Measurements from ENCODE around the gene ARMC5. TPM values are rescaled to one million over a fixed set of nuclear protein-coding genes. Genes with fewer than 3 reads are reported as not detected.

Gene ARMC5
- total and polyA plus RNA-seq, 9 donors, result 2.2 to 16.1 (median 11.0) TPM

GRCh38 chr16:31451681-31452351, 7.5 kb upstream of the ARMC5 start:
- no peaks in the 10 kb centered on the region for H3K27me3 ChIP-seq
- WGBS, 3 donors, result 41 to 50% (median 45%) methylated on average over 11 of the region's 11 CpGs
- H3K27ac ChIP-seq, result peak overlapping the region in 1 of 2 donors; percentile 49
- H3K9me3 ChIP-seq, result no peaks in the 10 kb centered on the region
- no peak overlapping the region for H3K4me3 ChIP-seq
- peaks cover 22% of the 10 kb centered on the region for H3K4me1 ChIP-seq (ENCODE audit: insufficient read depth)
- no peaks in the 10 kb centered on the region for H3K36me3 ChIP-seq
- DNase-seq, result peak; percentile 53 to 69 (median 61)
- intact Hi-C loops (cut with DNase I), result loop anchor here in 1 of 4 donors (10.0 kb wide), 1 partner anchor 423 kb away; the partner anchor contains the start of gene ZNF267
- TF ChIP-seq CTCF (IDR thresholded peaks at IDR 0.05) (peak; percentile 15 to 50 (median 36)), POLR2A (IDR thresholded peaks at IDR 0.05) (no peak)

GRCh38 chr16:31452631-31453106, 6.6 kb upstream of the ARMC5 start:
- H3K27ac ChIP-seq, result peak overlapping the region; percentile 42 to 49
- DNase-seq, result peak in 2 of 5 donors; percentile 28 to 36
- no peak overlapping the region for H3K4me3 ChIP-seq
- TF ChIP-seq POLR2A (IDR thresholded peaks at IDR 0.05), result no peak
- TF ChIP-seq EP300 (IDR thresholded peaks at IDR 0.05), result no peak
- no peak for TF ChIP-seq CTCF (IDR thresholded peaks at IDR 0.05)
- no peaks in the 10 kb centered on the region for H3K9me3 ChIP-seq
- H3K36me3 ChIP-seq, result no peaks in the 10 kb centered on the region
- 25 to 29% (median 28%) methylated on average over 3 of the region's 3 CpGs for WGBS, 3 donors
- intact Hi-C loops (cut with DNase I), result loop anchor here in 1 of 4 donors (10.0 kb wide), 1 partner anchor 422 kb away; the partner anchor contains the start of gene ZNF267
- H3K27me3 ChIP-seq, result no peaks in the 10 kb centered on the region
- peaks cover 24% of the 10 kb centered on the region for H3K4me1 ChIP-seq (ENCODE audit: insufficient read depth)

GRCh38 chr16:31453255-31454204, 5.8 kb upstream of the ARMC5 start:
- Histone ChIP-seq H3K9me3 (no peaks in the 10 kb centered on the region), H3K4me1 (ENCODE audit: insufficient read depth) (peaks cover 29% of the 10 kb centered on the region), H3K4me3 (no peak overlapping the region), H3K27me3 (no peaks in the 10 kb centered on the region), H3K36me3 (no peaks in the 10 kb centered on the region), H3K27ac (peak overlapping the region; percentile 42 to 49)
- TF ChIP-seq EP300 (IDR thresholded peaks at IDR 0.05) (no peak), POLR2A (IDR thresholded peaks at IDR 0.05) (no peak), CTCF (IDR thresholded peaks at IDR 0.05) (no peak)
- intact Hi-C loops (cut with DNase I), result loop anchor here in 1 of 4 donors (10.0 kb wide), 1 partner anchor 421 kb away; the partner anchor contains the start of gene ZNF267
- DNase-seq, result peak; percentile 76 to 89 (median 80)
- WGBS, 3 donors, result 35 to 38% (median 36%) methylated on average over 20 of the region's 20 CpGs

- Histone ChIP-seq H3K27me3 (no peaks in the 10 kb centered on the region), H3K36me3 (no peaks in the 10 kb centered on the region), H3K4me1 (ENCODE audit: insufficient read depth) (peaks cover 31% of the 10 kb centered on the region), H3K4me3 (no peak overlapping the region), H3K9me3 (no peaks in the 10 kb centered on the region), H3K27ac (no peak overlapping the region)
- intact Hi-C loops (cut with DNase I), result loop anchor here in 1 of 4 donors (10.0 kb wide), 1 partner anchor 419 kb away; the partner anchor contains the start of gene ZNF267
- 65 to 73% (median 67%) methylated on average over 17 of the region's 17 CpGs for WGBS, 3 donors
- DNase-seq, result peak in 1 of 5 donors; percentile 40
- TF ChIP-seq CTCF (IDR thresholded peaks at IDR 0.05), result no peak
- no peak for TF ChIP-seq POLR2A (IDR thresholded peaks at IDR 0.05)
- no peak for TF ChIP-seq EP300 (IDR thresholded peaks at IDR 0.05)
Measured at GRCh38 chr16:31455601-31456314, 3.5 kb upstream of the ARMC5 start.
